Fibroblast of the aortic adventitia (primary cell): ENCODE data around the gene NEURL1B. TPM values are rescaled to one million over a fixed set of nuclear protein-coding genes. Genes with fewer than 3 reads are reported as not detected.

Source experiments
- DNase-seq: peaks from one replicate; pipeline ENCODE4 v3.0.0-alpha.2; 2010; ENCODE audit warnings: low read depth
- H3K4me3 ChIP-seq: 2 replicates; pipeline ENCODE4 v1.5.1; 2011; ENCODE audit warnings: low read depth, mild to moderate bottlenecking, control low read depth, low read length, moderate library complexity
- total RNA-seq: library from RNA; depleted of rRNA; stranded (reverse); fragments of >200 nt; gene quantifications from 2 replicates; pipeline ENCODE4 v1.2.3, GENCODE V29; 2012; ENCODE audit warnings: low replicate concordance
- TF ChIP-seq, protein P1 (sequence below): IDR thresholded peaks from 2 replicates; pipeline ENCODE4 v1.5.1; 2011; ENCODE audit warnings: mild to moderate bottlenecking, low read length, control low read depth, inconsistent platforms; ENCODE audit not compliant: insufficient read depth

NEURL1B gene
- total RNA-seq, 1 donor: 2.5 TPM

DNA sequence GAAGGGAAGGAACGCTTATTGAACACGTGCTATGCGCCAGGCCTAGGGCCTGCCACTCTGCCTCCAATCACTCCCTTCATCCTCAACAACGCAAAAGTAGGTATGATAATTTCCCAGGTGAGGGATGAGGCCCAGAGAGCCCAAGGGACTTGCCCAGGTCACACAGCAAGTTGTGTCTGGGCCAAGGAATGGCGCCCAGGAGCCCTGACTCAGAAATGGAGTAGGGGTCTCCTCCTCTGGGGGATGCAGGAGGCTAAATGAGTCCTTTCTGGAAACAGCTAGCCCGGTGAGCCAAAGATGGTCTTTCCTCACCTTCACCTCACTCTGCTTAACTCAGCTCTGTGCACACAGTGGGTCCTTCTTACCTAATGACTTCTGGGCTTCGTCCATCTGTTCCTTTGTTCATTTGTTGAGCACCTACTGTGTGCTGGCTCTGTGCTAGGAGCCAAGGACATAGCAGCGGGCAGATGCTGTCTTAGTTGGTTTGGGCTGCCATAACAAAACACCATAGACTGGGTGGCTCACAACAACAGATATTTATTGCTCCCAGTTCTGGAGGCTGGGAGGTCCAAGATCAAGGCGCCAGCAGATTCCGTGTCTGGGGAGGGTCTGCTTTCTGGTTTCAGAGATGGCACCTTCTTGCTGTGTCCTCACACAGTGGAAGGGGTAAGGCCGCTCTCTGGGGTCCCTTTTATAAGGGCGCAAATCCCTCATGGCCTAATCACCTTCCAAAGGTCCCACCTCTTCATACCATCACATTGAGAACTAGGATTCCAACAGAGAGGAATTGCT, 22.3 kb upstream of the NEURL1B start:
- DNase-seq: no peak
- TF ChIP-seq, protein P1, sequence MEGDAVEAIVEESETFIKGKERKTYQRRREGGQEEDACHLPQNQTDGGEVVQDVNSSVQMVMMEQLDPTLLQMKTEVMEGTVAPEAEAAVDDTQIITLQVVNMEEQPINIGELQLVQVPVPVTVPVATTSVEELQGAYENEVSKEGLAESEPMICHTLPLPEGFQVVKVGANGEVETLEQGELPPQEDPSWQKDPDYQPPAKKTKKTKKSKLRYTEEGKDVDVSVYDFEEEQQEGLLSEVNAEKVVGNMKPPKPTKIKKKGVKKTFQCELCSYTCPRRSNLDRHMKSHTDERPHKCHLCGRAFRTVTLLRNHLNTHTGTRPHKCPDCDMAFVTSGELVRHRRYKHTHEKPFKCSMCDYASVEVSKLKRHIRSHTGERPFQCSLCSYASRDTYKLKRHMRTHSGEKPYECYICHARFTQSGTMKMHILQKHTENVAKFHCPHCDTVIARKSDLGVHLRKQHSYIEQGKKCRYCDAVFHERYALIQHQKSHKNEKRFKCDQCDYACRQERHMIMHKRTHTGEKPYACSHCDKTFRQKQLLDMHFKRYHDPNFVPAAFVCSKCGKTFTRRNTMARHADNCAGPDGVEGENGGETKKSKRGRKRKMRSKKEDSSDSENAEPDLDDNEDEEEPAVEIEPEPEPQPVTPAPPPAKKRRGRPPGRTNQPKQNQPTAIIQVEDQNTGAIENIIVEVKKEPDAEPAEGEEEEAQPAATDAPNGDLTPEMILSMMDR: no peak
- H3K4me3 ChIP-seq: no peak overlapping the region

DNA sequence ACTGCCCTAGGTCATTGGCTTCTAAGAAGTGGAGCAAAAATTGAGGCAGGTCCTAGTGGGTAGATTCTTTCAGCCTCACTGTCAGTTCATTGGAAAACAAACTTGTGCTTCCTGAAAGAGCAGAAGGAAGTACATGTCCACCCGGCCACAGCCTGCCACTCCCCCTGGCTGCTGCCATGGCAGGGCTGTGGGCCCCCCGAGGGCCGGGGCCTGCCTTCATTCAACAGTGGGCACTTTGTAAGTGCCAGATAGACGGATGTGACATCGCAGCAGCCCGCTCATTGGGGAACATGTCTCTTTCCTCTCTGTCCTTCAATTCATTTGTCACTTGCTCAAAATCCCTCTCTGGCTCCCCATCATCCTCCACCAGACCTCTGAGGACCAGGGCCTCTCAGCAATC, 20.6 kb upstream of the NEURL1B start:
- TF ChIP-seq, protein P1: no peak
- no peak for DNase-seq
- no peak overlapping the region for H3K4me3 ChIP-seq

DNA sequence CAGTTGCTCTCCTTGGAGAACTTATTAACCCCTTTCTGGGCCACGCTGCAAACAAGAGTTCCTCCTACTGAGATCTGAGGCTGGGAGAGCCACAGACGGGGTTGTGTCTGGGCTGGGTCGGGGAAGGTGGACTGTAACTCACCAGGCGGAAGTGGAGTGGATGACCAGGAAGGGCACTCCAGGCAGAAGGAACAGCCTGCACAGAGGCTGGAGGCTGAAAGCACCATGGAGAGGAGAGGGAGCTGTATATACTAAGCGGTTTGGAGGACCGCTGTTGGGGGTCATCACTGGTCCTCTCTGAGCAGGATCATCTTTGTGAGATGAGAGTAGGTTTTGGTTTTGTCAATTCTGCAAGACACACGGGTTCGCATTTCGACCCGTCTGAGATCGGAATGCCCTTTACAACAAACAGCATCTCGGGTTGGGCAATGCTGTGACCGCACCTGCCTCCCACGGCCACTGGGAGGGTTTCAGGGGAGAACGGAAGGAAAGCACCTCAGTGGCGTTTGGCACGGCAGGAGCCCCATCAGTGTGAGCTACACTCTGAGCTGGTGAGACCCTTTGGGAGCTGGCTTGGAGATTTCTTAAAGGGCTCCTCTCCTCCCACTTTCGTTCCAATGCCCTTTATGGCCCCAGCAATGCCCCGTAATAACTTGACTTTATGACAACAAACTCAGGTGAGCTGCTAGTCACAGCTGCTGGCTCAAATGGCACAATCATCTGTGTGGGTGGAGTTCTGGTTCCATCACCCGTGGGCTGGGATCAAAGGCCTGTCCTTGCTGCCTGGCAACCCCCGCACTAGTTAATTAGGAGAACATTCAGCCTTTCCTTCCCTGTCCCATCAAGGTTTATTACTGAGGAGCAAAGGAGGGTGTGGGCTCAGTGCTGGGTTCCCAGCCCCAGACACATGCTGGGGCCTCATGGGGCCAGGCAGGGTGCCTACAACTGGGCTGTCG, 18.7 kb upstream of the NEURL1B start:
- DNase-seq: no peak
- TF ChIP-seq, protein P1: no peak
- H3K4me3 ChIP-seq: no peak overlapping the region

DNA sequence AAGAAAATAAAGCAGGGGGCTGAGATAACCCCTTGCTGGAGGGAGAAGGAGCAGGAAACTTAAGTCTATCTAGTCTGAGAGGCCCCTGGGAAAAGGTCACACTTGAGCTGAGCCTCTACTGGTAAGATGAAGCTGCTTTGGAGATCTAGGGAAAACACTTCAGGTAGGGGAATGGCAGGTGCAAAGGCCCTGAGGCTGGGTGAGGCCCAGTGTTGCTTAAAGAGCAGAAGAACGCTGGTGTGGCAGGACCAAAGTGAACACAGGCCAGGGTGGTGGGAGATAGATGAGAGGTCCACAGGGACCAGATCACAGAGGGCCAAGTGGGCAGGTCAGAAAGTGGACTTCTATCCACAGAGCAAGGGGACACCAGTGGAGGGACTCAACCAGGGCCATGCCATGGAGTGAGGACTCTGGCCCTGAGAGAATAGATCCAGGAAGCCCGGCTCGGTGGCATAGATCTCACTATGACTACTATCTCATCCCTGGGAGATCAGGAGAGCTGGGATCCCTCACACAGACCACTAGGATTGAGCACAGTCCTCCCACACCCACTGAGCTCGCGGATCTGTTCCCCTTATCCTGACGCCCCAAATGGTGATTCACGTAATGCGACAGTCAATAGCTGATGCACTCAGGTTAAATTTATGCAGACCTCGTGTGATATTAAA, 17.6 kb upstream of the NEURL1B start:
- no peak overlapping the region for H3K4me3 ChIP-seq
- DNase-seq: no peak
- TF ChIP-seq, protein P1: no peak

GRCh38 chr5:172624083-172624995, 16.7 kb upstream of the NEURL1B start:
- no peak overlapping the region for H3K4me3 ChIP-seq
- DNase-seq: no peak

More at GRCh38 chr5:172624083-172624995, 16.7 kb upstream of the NEURL1B start:
- TF ChIP-seq, protein P1: no peak
